Astrocyte (in vitro differentiated cells and primary cell): ENCODE data around the gene PEPD. TPM values are rescaled to one million over a fixed set of nuclear protein-coding genes. Genes with fewer than 3 reads are reported as not detected.

Experiments
- DNase-seq: peaks from one replicate; pipeline ENCODE4 v3.0.0-alpha.2; 2010; ENCODE audit warnings: low read depth
- FAIRE-seq: peaks from 2 replicates; lab custom pipeline; 2011; peaks lifted over from hg19 to GRCh38; lab: Jason Lieb, UNC
- H2AFZ ChIP-seq: 2 replicates; pipeline ENCODE4 v1.6.0; 2012; ENCODE audit warnings: low read depth, low read length, inconsistent platforms
- H3K27ac ChIP-seq: 2 replicates; pipeline ENCODE4 v1.5.1; 2011; ENCODE audit warnings: low read depth, low read length, inconsistent platforms
- H3K27me3 ChIP-seq: 2 replicates; pipeline ENCODE4 v1.6.0; 2011; ENCODE audit warnings: low read length, inconsistent platforms; ENCODE audit not compliant: insufficient read depth
- H3K36me3 ChIP-seq: 2 replicates; pipeline ENCODE4 v1.5.1; 2011; ENCODE audit warnings: low read length, inconsistent platforms; ENCODE audit not compliant: insufficient read depth
- H3K4me1 ChIP-seq: 2 replicates; pipeline ENCODE4 v1.5.1; 2011; ENCODE audit warnings: low read length, inconsistent platforms; ENCODE audit not compliant: insufficient read depth
- H3K4me2 ChIP-seq: 2 replicates; pipeline ENCODE4 v1.6.0; 2012; ENCODE audit warnings: low read length, inconsistent platforms
- H3K4me3 ChIP-seq: 2 replicates; pipeline ENCODE4 v1.5.1; 2011; ENCODE audit warnings: low read depth, mild to moderate bottlenecking, low read length, inconsistent platforms; ENCODE audit not compliant: insufficient read depth
- H3K79me2 ChIP-seq: 2 replicates; pipeline ENCODE4 v1.6.0; 2012; ENCODE audit warnings: mild to moderate bottlenecking, low read length, inconsistent platforms; ENCODE audit not compliant: insufficient read depth
- H3K9ac ChIP-seq: 2 replicates; pipeline ENCODE4 v1.6.0; 2012; ENCODE audit warnings: mild to moderate bottlenecking, low read length, inconsistent platforms
- H3K9me3 ChIP-seq: 2 replicates; pipeline ENCODE4 v1.5.1; 2012; ENCODE audit warnings: low read depth, mild to moderate bottlenecking, low read length, inconsistent platforms; ENCODE audit not compliant: insufficient read depth
- H4K20me1 ChIP-seq: 2 replicates; pipeline ENCODE4 v1.6.0; 2012; ENCODE audit warnings: low read length, inconsistent platforms; ENCODE audit not compliant: insufficient read depth
- H3K27ac Mint-ChIP-seq: one replicate; pipeline ENCODE4 v1.8.0; 2021; ENCODE audit warnings: mild to moderate bottlenecking, mixed read lengths; ENCODE audit not compliant: unreplicated experiment
- H3K27me3 Mint-ChIP-seq: one replicate; pipeline ENCODE4 v1.8.0; 2021; ENCODE audit warnings: low read depth, mixed read lengths; ENCODE audit not compliant: unreplicated experiment
- H3K36me3 Mint-ChIP-seq: one replicate; pipeline ENCODE4 v1.8.0; 2021; ENCODE audit warnings: low read depth, mixed read lengths; ENCODE audit not compliant: unreplicated experiment
- H3K4me1 Mint-ChIP-seq: one replicate; pipeline ENCODE4 v1.8.0; 2021; ENCODE audit warnings: low read depth, mixed read lengths; ENCODE audit not compliant: unreplicated experiment
- H3K4me3 Mint-ChIP-seq: one replicate; pipeline ENCODE4 v1.8.0; 2021; ENCODE audit warnings: mild to moderate bottlenecking, moderate library complexity, mixed read lengths; ENCODE audit not compliant: unreplicated experiment
- H3K9me3 Mint-ChIP-seq: one replicate; pipeline ENCODE4 v1.8.0; 2021; ENCODE audit warnings: mild to moderate bottlenecking, mixed read lengths; ENCODE audit not compliant: unreplicated experiment
- CTCF ChIP-seq: IDR thresholded peaks from 2 replicates; pipeline ENCODE4 v1.5.1; 2011; ENCODE audit warnings: low read depth, mild to moderate bottlenecking, inconsistent platforms, low read length, moderate library complexity; ENCODE audit not compliant: insufficient read depth
- EZH2 ChIP-seq: IDR thresholded peaks from 2 replicates; pipeline ENCODE4 v1.6.1; 2012; ENCODE audit warnings: mild to moderate bottlenecking, low read length, inconsistent platforms; ENCODE audit not compliant: insufficient read depth
- total RNA-seq: library from RNA; stranded (reverse); gene quantifications from 2 replicates; pipeline ENCODE4 v1.2.1, GENCODE V29; 2021

PEPD gene
- total RNA-seq, 1 donor from 2014 or later = 37.9 TPM

GRCh38 chr19:33392341-33393285 is 129.0 kb downstream of the PEPD start:
- Histone ChIP-seq H3K9ac (no peak overlapping the region), H4K20me1 (peaks cover 85% of the 10 kb centered on the region), H3K79me2 (no peaks in the 10 kb centered on the region), H3K27me3 (no peaks in the 10 kb centered on the region), H3K4me2 (no peak overlapping the region), H3K4me1 (peaks cover 38% of the 10 kb centered on the region), H2AFZ (no peak overlapping the region), H3K36me3 (no peaks in the 10 kb centered on the region), H3K27ac (no peak overlapping the region), H3K4me3 (no peak overlapping the region), H3K9me3 (no peaks in the 10 kb centered on the region)
- DNase-seq (no peak), FAIRE-seq (no peak)
- Mint-ChIP-seq H3K27me3 (peaks cover 2% of the 10 kb centered on the region), H3K36me3 (no peaks in the 10 kb centered on the region), H3K4me1 (peaks cover 9% of the 10 kb centered on the region), H3K9me3 (no peaks in the 10 kb centered on the region), H3K27ac (no peak overlapping the region), H3K4me3 (no peak overlapping the region)
- TF ChIP-seq EZH2 = no peak
- no peak for TF ChIP-seq CTCF

- no peak for FAIRE-seq
- TF ChIP-seq CTCF = no peak
- H3K9me3 ChIP-seq = no peaks in the 10 kb centered on the region
- no peak overlapping the region for H3K4me2 ChIP-seq
- H3K27me3 ChIP-seq = no peaks in the 10 kb centered on the region
- Mint-ChIP-seq H3K4me3 (no peak overlapping the region), H3K27me3 (peaks cover 2% of the 10 kb centered on the region), H3K36me3 (no peaks in the 10 kb centered on the region), H3K4me1 (peaks cover 9% of the 10 kb centered on the region), H3K9me3 (no peaks in the 10 kb centered on the region), H3K27ac (no peak overlapping the region)
- peaks cover 86% of the 10 kb centered on the region for H4K20me1 ChIP-seq
- no peak for DNase-seq
- H3K9ac ChIP-seq = no peak overlapping the region
- H3K36me3 ChIP-seq = no peaks in the 10 kb centered on the region
- H2AFZ ChIP-seq = no peak overlapping the region
- no peak overlapping the region for H3K4me3 ChIP-seq
- H3K79me2 ChIP-seq = peaks cover 2% of the 10 kb centered on the region
- no peak overlapping the region for H3K27ac ChIP-seq
- peaks cover 30% of the 10 kb centered on the region for H3K4me1 ChIP-seq
Observed at GRCh38 chr19:33391631-33392249, 129.9 kb downstream of the PEPD start.
